22Rv1 (cell line): ENCODE data around the gene RCSD1.

Experiments used
- CTCF ChIP-seq: fragments of 450-650 bp; IDR thresholded peaks from 2 replicates; pipeline ENCODE4 v1.5.1; 2017; ENCODE audit warnings: mild to moderate bottlenecking
- ZFX ChIP-seq: fragments of 450-650 bp; IDR thresholded peaks from 2 replicates; pipeline ENCODE4 v1.6.1; 2017; ENCODE audit warnings: antibody characterized with exemption, borderline replicate concordance

- TF ChIP-seq CTCF (no peak), ZFX (no peak)
Observed at GRCh38 chr1:167718914-167719691, 89.1 kb downstream of the RCSD1 start.
